Stimulated activated naive CD4-positive, alpha-beta T cell treated with Interleukin-2 at 50 U/mL for 16 hours (primary cell): ENCODE data around the gene COL16A1.

Source experiments
- DNase-seq: peaks from one replicate; lab custom pipeline; 2025; lab: John Stamatoyannopoulos, UW

The COL16A1 gene

GRCh38 chr1:31687601-31688000, 16.2 kb downstream of the COL16A1 start:
- DNase-seq = no peak

GRCh38 chr1:31685795-31686194, 18.0 kb downstream of the COL16A1 start:
- no peak for DNase-seq

- DNase-seq = no peak
Measured at GRCh38 chr1:31683997-31684396, 19.8 kb downstream of the COL16A1 start.

- no peak for DNase-seq
Measured at GRCh38 chr1:31681415-31681814, 22.4 kb downstream of the COL16A1 start.

- DNase-seq = no peak
Measured at GRCh38 chr1:31679676-31680230, 24.1 kb downstream of the COL16A1 start.

- no peak for DNase-seq
Measured at GRCh38 chr1:31679091-31679490, 24.7 kb downstream of the COL16A1 start.

- no peak for DNase-seq
Measured at GRCh38 chr1:31678681-31679080, 25.1 kb downstream of the COL16A1 start.

GRCh38 chr1:31677949-31678348, 25.9 kb downstream of the COL16A1 start:
- no peak for DNase-seq

- DNase-seq = no peak
Measured at GRCh38 chr1:31677401-31677800, 26.4 kb downstream of the COL16A1 start.

- DNase-seq = no peak
Measured at GRCh38 chr1:31675756-31676155, 28.1 kb downstream of the COL16A1 start.

- no peak for DNase-seq
Measured at GRCh38 chr1:31675161-31675560, 28.7 kb downstream of the COL16A1 start.

- DNase-seq = no peak
Measured at GRCh38 chr1:31674626-31675025, 29.2 kb downstream of the COL16A1 start.

- no peak for DNase-seq
Measured at GRCh38 chr1:31673433-31673832, 30.4 kb downstream of the COL16A1 start.

GRCh38 chr1:31672986-31673385, 30.8 kb downstream of the COL16A1 start:
- no peak for DNase-seq

- no peak for DNase-seq
Measured at GRCh38 chr1:31671561-31672201, 32.1 kb downstream of the COL16A1 start.

GRCh38 chr1:31671147-31671546, 32.7 kb downstream of the COL16A1 start:
- no peak for DNase-seq

- no peak for DNase-seq
Measured at GRCh38 chr1:31670593-31670964, 33.2 kb downstream of the COL16A1 start.

- DNase-seq = no peak
Measured at GRCh38 chr1:31669786-31670592, 33.8 kb downstream of the COL16A1 start.

- DNase-seq = no peak
Measured at GRCh38 chr1:31669433-31669785, 34.4 kb downstream of the COL16A1 start.

GRCh38 chr1:31668303-31668883, 35.4 kb downstream of the COL16A1 start:
- DNase-seq = no peak

GRCh38 chr1:31667065-31667785, 36.6 kb downstream of the COL16A1 start:
- no peak for DNase-seq

GRCh38 chr1:31666263-31666963, 37.4 kb downstream of the COL16A1 start:
- DNase-seq = no peak
